Measurements from ENCODE around the gene BMP3. TPM values are rescaled to one million over a fixed set of nuclear protein-coding genes. Genes with fewer than 3 reads are reported as not detected.

The BMP3 gene
- total RNA-seq, 1 donor from 2014 or later: 0.33 TPM

- peak; percentile 85 for TF ChIP-seq CTCF (IDR thresholded peaks at IDR 0.05; ENCODE audit: insufficient read depth, low read length, poor library complexity, severe bottlenecking)
- DNase-seq (ENCODE audit: low read depth): no peak
- Histone ChIP-seq H3K27me3 (ENCODE audit: control insufficient read depth, insufficient read depth, low read length) (no peaks in the 10 kb centered on the region), H3K36me3 (ENCODE audit: control insufficient read depth, insufficient read depth, low read length) (no peaks in the 10 kb centered on the region), H3K4me3 (ENCODE audit: low read depth, low read length) (no peak overlapping the region)
Observed at GRCh38 chr4:81052119-81053068, 21.9 kb downstream of the BMP3 start.

- DNase-seq (ENCODE audit: low read depth): no peak
- no peak for TF ChIP-seq CTCF (IDR thresholded peaks at IDR 0.05; ENCODE audit: insufficient read depth, low read length, poor library complexity, severe bottlenecking)
- Histone ChIP-seq H3K4me3 (ENCODE audit: low read depth, low read length) (no peak overlapping the region), H3K27me3 (ENCODE audit: control insufficient read depth, insufficient read depth, low read length) (no peaks in the 10 kb centered on the region), H3K36me3 (ENCODE audit: control insufficient read depth, insufficient read depth, low read length) (no peaks in the 10 kb centered on the region)
Observed at GRCh38 chr4:81058621-81059020, 28.1 kb downstream of the BMP3 start.

GRCh38 chr4:81060587-81061343, 30.3 kb downstream of the BMP3 start:
- Histone ChIP-seq H3K4me3 (ENCODE audit: low read depth, low read length) (no peak overlapping the region), H3K36me3 (ENCODE audit: control insufficient read depth, insufficient read depth, low read length) (no peaks in the 10 kb centered on the region), H3K27me3 (ENCODE audit: control insufficient read depth, insufficient read depth, low read length) (no peaks in the 10 kb centered on the region)
- TF ChIP-seq CTCF (IDR thresholded peaks at IDR 0.05; ENCODE audit: insufficient read depth, low read length, poor library complexity, severe bottlenecking): no peak
- DNase-seq (ENCODE audit: low read depth): no peak

GRCh38 chr4:81061344-81061730, 30.8 kb downstream of the BMP3 start:
- TF ChIP-seq CTCF (IDR thresholded peaks at IDR 0.05; ENCODE audit: insufficient read depth, low read length, poor library complexity, severe bottlenecking): no peak
- no peaks in the 10 kb centered on the region for H3K36me3 ChIP-seq (ENCODE audit: control insufficient read depth, insufficient read depth, low read length)

GRCh38 chr4:81062001-81062400, 31.5 kb downstream of the BMP3 start:
- no peak for DNase-seq (ENCODE audit: low read depth)
- no peak for TF ChIP-seq CTCF (IDR thresholded peaks at IDR 0.05; ENCODE audit: insufficient read depth, low read length, poor library complexity, severe bottlenecking)
- Histone ChIP-seq H3K36me3 (ENCODE audit: control insufficient read depth, insufficient read depth, low read length) (no peaks in the 10 kb centered on the region), H3K4me3 (ENCODE audit: low read depth, low read length) (no peak overlapping the region), H3K27me3 (ENCODE audit: control insufficient read depth, insufficient read depth, low read length) (no peaks in the 10 kb centered on the region)

More at GRCh38 chr4:81061344-81061730, 30.8 kb downstream of the BMP3 start:
- DNase-seq (ENCODE audit: low read depth): no peak
- Histone ChIP-seq H3K27me3 (ENCODE audit: control insufficient read depth, insufficient read depth, low read length) (no peaks in the 10 kb centered on the region), H3K4me3 (ENCODE audit: low read depth, low read length) (no peak overlapping the region)

Measured in kidney epithelial cell (primary cell).